PC-3 (cell line): ENCODE results near the gene MYLK3.

Source experiments
- CTCF ChIP-seq: fragments of 300-600 bp; sonication (generic); conservative IDR thresholded peaks from 2 replicates; pipeline ENCODE4 v1.5.1; 2017; ENCODE audit warnings: antibody characterized with exemption, low read depth, mild to moderate bottlenecking, low read length
- EZH2 ChIP-seq: fragments of 300-600 bp; sonication (generic); IDR thresholded peaks from one replicate; pipeline ENCODE4 v1.6.1; 2017; ENCODE audit warnings: antibody characterized with exemption, mild to moderate bottlenecking, low read length; ENCODE audit not compliant: unreplicated experiment
- EZH2phosphoT487 ChIP-seq: fragments of 300-600 bp; sonication (generic); IDR thresholded peaks from 2 replicates; pipeline ENCODE4 v1.6.1; 2018; ENCODE audit warnings: mild to moderate bottlenecking, antibody characterized with exemption, low read length, borderline replicate concordance

GRCh38 chr16:46783800-46784199, 35.7 kb upstream of the MYLK3 start:
- TF ChIP-seq CTCF (no peak), EZH2 (no peak), EZH2phosphoT487 (no peak)
